Diencephalon (tissue), 1 donor: ENCODE measurements around the gene MLIP. TPM values are rescaled to one million over a fixed set of nuclear protein-coding genes. Genes with fewer than 3 reads are reported as not detected.

Experiments
- total RNA-seq: library from RNA; depleted of rRNA; stranded (reverse); fragments of >200 nt; gene quantifications from one replicate; pipeline ENCODE4 v1.2.3, GENCODE V29; 2014

Gene MLIP
- total RNA-seq = 9.7 TPM

GRCh38 chr6:54111341-54112045 lies at the start of gene MLIP:
Gene MLIP (plus strand): TSS chr6:54111443. CDS start chr6:54111480, 37 bp downstream.

GRCh38 chr6:54308289-54308985 lies 197.2 kb downstream of the MLIP start, which contains the start of gene TINAG:
Gene TINAG (plus strand): TSS chr6:54308441. CDS start chr6:54308551, 110 bp downstream.

Other genes with a start within 250 kb of the MLIP start
- gene TINAG, start 197.0 kb downstream of the MLIP start, total RNA-seq = not detected